Neural progenitor cell (in vitro differentiated cells): ENCODE measurements around the gene PLA2R1. TPM values are rescaled to one million over a fixed set of nuclear protein-coding genes. Genes with fewer than 3 reads are reported as not detected.

Experiments
- DNase-seq: peaks from one replicate; pipeline ENCODE4 v3.0.0-alpha.2; 2016; ENCODE audit warnings: low spot score
- H2AFZ ChIP-seq: fragments of 200-600 bp; sonication (generic); replicated peaks from 2 replicates; pipeline ENCODE4 v1.6.1; 2016; ENCODE audit warnings: antibody characterized with exemption
- H3F3A ChIP-seq: fragments of 200-600 bp; sonication (generic); 2 replicates; pipeline ENCODE4 v1.6.1; 2016; ENCODE audit warnings: antibody characterized with exemption, low read depth
- H3K27ac ChIP-seq: fragments of 200-600 bp; sonication (generic); 2 replicates; pipeline ENCODE4 v1.5.1; 2016; ENCODE audit warnings: mild to moderate bottlenecking
- H3K27me3 ChIP-seq: fragments of 200-600 bp; sonication (generic); 2 replicates; pipeline ENCODE4 v1.6.1; 2016; ENCODE audit warnings: mild to moderate bottlenecking, moderate library complexity
- H3K36me3 ChIP-seq: fragments of 200-600 bp; sonication (generic); 2 replicates; pipeline ENCODE4 v1.5.1; 2016
- H3K4me1 ChIP-seq: fragments of 200-600 bp; sonication (generic); 2 replicates; pipeline ENCODE4 v1.6.1; 2016; ENCODE audit warnings: mixed run types
- H3K4me2 ChIP-seq: fragments of 200-600 bp; sonication (generic); 2 replicates; pipeline ENCODE4 v1.6.1; 2016
- H3K4me3 ChIP-seq: fragments of 200-600 bp; sonication (generic); 2 replicates; pipeline ENCODE4 v1.5.1; 2016
- H3K79me2 ChIP-seq: fragments of 200-600 bp; sonication (generic); 2 replicates; pipeline ENCODE4 v1.6.1; 2016; ENCODE audit warnings: low read depth
- H3K9ac ChIP-seq: fragments of 200-600 bp; sonication (generic); 2 replicates; pipeline ENCODE4 v1.6.1; 2016
- H3K9me3 ChIP-seq: fragments of 200-600 bp; sonication (generic); 2 replicates; pipeline ENCODE4 v1.5.1; 2016; ENCODE audit warnings: low read depth
- H4K20me1 ChIP-seq: fragments of 200-600 bp; sonication (generic); 2 replicates; pipeline ENCODE4 v1.6.1; 2016; ENCODE audit warnings: low read depth
- H3K27ac Mint-ChIP-seq: 3 replicates; pipeline ENCODE4 v1.8.0; 2021; ENCODE audit warnings: mixed read lengths
- H3K27me3 Mint-ChIP-seq: 2 replicates; pipeline ENCODE4 v1.8.0; 2022; ENCODE audit warnings: low read depth, mild to moderate bottlenecking, inconsistent platforms, moderate library complexity, mixed read lengths; ENCODE audit not compliant: insufficient read depth
- H3K36me3 Mint-ChIP-seq: 3 replicates; pipeline ENCODE4 v1.8.0; 2021; ENCODE audit warnings: mixed read lengths
- H3K4me1 Mint-ChIP-seq: 3 replicates; pipeline ENCODE4 v1.8.0; 2021; ENCODE audit warnings: mixed read lengths
- H3K4me3 Mint-ChIP-seq: 3 replicates; pipeline ENCODE4 v1.8.0; 2021; ENCODE audit warnings: mild to moderate bottlenecking, moderate library complexity, mixed read lengths
- H3K9me3 Mint-ChIP-seq: 3 replicates; pipeline ENCODE4 v1.8.0; 2020; ENCODE audit warnings: mixed read lengths
- EZH2 ChIP-seq: fragments of 200-600 bp; sonication (generic); IDR thresholded peaks from 2 replicates; pipeline ENCODE4 v1.6.1; 2017; ENCODE audit warnings: antibody characterized with exemption, mild to moderate bottlenecking, moderate library complexity
- EZH2phosphoT487 ChIP-seq: fragments of 200-600 bp; sonication (generic); IDR thresholded peaks from 2 replicates; pipeline ENCODE4 v1.6.1; 2017; ENCODE audit warnings: antibody characterized with exemption
- total RNA-seq: library from RNA; depleted of rRNA; stranded (reverse); fragments of >200 nt; gene quantifications from 2 replicates; pipeline ENCODE4 v1.2.3, GENCODE V29; 2015; ENCODE audit warnings: low replicate concordance
- TF ChIP-seq, protein P1 (sequence below): fragments of 200-600 bp; sonication (generic); IDR thresholded peaks from 2 replicates; pipeline ENCODE4 v1.5.1; 2017; ENCODE audit warnings: antibody characterized with exemption, mild to moderate bottlenecking

Gene PLA2R1
- total RNA-seq, 1 donor from 2014 or later, result 0.45 TPM

- DNase-seq, result no peak
- Histone ChIP-seq H3K79me2 (no peaks in the 10 kb centered on the region), H4K20me1 (no peaks in the 10 kb centered on the region), H3F3A (no peaks in the 10 kb centered on the region), H3K27ac (no peak overlapping the region), H3K27me3 (no peaks in the 10 kb centered on the region), H3K9me3 (peaks cover 4% of the 10 kb centered on the region), H3K4me3 (no peak overlapping the region), H3K9ac (no peak overlapping the region), H2AFZ (no peak overlapping the region), H3K36me3 (no peaks in the 10 kb centered on the region), H3K4me2 (no peak overlapping the region), H3K4me1 (no peaks in the 10 kb centered on the region)
- H3K27me3 Mint-ChIP-seq, result no peaks in the 10 kb centered on the region
- H3K9me3 Mint-ChIP-seq, result peaks cover 10% of the 10 kb centered on the region
- peaks cover 7% of the 10 kb centered on the region for H3K4me1 Mint-ChIP-seq
- H3K27ac Mint-ChIP-seq, result no peak overlapping the region
- TF ChIP-seq EZH2phosphoT487 (no peak), EZH2 (no peak)
- TF ChIP-seq, protein P1, sequence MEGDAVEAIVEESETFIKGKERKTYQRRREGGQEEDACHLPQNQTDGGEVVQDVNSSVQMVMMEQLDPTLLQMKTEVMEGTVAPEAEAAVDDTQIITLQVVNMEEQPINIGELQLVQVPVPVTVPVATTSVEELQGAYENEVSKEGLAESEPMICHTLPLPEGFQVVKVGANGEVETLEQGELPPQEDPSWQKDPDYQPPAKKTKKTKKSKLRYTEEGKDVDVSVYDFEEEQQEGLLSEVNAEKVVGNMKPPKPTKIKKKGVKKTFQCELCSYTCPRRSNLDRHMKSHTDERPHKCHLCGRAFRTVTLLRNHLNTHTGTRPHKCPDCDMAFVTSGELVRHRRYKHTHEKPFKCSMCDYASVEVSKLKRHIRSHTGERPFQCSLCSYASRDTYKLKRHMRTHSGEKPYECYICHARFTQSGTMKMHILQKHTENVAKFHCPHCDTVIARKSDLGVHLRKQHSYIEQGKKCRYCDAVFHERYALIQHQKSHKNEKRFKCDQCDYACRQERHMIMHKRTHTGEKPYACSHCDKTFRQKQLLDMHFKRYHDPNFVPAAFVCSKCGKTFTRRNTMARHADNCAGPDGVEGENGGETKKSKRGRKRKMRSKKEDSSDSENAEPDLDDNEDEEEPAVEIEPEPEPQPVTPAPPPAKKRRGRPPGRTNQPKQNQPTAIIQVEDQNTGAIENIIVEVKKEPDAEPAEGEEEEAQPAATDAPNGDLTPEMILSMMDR, result no peak
- no peak overlapping the region for H3K4me3 Mint-ChIP-seq
- no peaks in the 10 kb centered on the region for H3K36me3 Mint-ChIP-seq
Observed at GRCh38 chr2:160075171-160075570, 12.8 kb upstream of the PLA2R1 start.

- Histone ChIP-seq H4K20me1 (no peaks in the 10 kb centered on the region), H3K79me2 (no peaks in the 10 kb centered on the region), H3K27me3 (no peaks in the 10 kb centered on the region), H3F3A (no peaks in the 10 kb centered on the region), H3K9me3 (peaks cover 20% of the 10 kb centered on the region), H3K27ac (no peak overlapping the region), H3K4me3 (no peak overlapping the region), H3K9ac (no peak overlapping the region), H2AFZ (no peak overlapping the region), H3K4me1 (no peaks in the 10 kb centered on the region), H3K36me3 (no peaks in the 10 kb centered on the region), H3K4me2 (no peak overlapping the region)
- Mint-ChIP-seq H3K27ac (no peak overlapping the region), H3K4me3 (no peak overlapping the region), H3K4me1 (peaks cover 7% of the 10 kb centered on the region), H3K9me3 (peaks cover 13% of the 10 kb centered on the region), H3K27me3 (no peaks in the 10 kb centered on the region), H3K36me3 (no peaks in the 10 kb centered on the region)
- TF ChIP-seq EZH2 (no peak), EZH2phosphoT487 (no peak)
- TF ChIP-seq, protein P1, result no peak
- DNase-seq, result no peak
Observed at GRCh38 chr2:160073284-160073888, 11.0 kb upstream of the PLA2R1 start.

DNA sequence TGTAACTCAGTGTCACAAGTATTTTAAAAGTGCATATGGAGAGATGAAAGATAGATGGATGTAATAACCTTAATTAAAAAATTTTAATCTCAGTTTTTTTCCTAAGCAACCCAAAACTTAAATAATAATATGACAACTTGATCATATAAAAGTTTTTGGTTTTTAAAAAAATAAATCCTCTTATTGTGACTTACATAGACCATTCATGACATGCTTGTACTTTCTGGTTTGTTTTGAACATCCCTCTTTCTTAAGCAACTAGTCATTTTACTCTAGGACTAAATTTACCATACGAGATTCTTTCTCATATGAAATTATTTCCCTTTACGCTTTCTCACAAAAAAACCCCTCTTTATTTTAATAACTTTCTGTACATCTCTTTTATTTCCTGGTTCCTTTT, 6.5 kb upstream of the PLA2R1 start:
- Mint-ChIP-seq H3K9me3 (peaks cover 20% of the 10 kb centered on the region), H3K27me3 (peaks cover 2% of the 10 kb centered on the region), H3K4me1 (no peaks in the 10 kb centered on the region), H3K4me3 (no peak overlapping the region), H3K36me3 (no peaks in the 10 kb centered on the region), H3K27ac (no peak overlapping the region)
- peaks cover 3% of the 10 kb centered on the region for H3K27me3 ChIP-seq
- H2AFZ ChIP-seq, result no peak overlapping the region
- DNase-seq, result no peak
- no peaks in the 10 kb centered on the region for H3K4me1 ChIP-seq
- no peak overlapping the region for H3K4me2 ChIP-seq
- H3K36me3 ChIP-seq, result no peaks in the 10 kb centered on the region
- H3K9ac ChIP-seq, result no peak overlapping the region
- TF ChIP-seq, protein P1, result no peak
- TF ChIP-seq EZH2, result no peak
- no peak for TF ChIP-seq EZH2phosphoT487
- H3K9me3 ChIP-seq, result peaks cover 25% of the 10 kb centered on the region
- H3F3A ChIP-seq, result no peaks in the 10 kb centered on the region
- H4K20me1 ChIP-seq, result no peaks in the 10 kb centered on the region
- H3K27ac ChIP-seq, result no peak overlapping the region
- no peaks in the 10 kb centered on the region for H3K79me2 ChIP-seq
- H3K4me3 ChIP-seq, result no peak overlapping the region
